ENCODE results near the gene CIBAR2.

DNA sequence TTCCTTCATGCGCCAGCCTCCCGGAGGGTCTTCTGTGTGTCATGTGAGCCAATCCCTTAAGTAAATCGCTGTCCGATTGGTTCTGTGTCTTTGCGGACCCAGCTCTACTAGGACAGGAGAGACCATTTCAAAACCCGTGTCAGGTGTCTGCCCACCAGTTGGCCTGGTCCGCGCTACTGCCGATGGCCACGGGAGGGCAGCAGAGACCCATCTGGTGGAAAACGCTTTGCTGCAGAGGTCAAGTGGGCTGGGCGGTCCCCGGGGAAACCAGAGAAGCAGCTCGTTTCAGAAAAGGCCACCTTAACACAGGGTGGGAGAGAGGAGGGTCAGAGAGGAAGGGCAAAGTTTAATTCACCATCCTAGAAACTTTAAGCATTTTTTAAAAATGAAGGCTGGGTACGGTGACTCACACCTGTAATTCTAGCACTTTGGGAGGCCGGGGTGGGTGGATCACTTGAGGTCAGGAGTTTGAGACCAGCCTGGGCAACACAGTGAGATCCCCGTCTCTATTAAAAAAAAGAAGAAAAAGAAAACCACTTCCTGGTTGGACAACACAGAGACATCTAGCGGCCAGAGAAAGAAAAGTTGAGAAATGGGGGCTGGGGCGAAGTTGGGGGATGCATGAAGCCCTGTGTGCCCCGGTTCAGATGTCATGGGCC is 2.8 kb upstream of the CIBAR2 start:
- TF ChIP-seq, protein P1, sequence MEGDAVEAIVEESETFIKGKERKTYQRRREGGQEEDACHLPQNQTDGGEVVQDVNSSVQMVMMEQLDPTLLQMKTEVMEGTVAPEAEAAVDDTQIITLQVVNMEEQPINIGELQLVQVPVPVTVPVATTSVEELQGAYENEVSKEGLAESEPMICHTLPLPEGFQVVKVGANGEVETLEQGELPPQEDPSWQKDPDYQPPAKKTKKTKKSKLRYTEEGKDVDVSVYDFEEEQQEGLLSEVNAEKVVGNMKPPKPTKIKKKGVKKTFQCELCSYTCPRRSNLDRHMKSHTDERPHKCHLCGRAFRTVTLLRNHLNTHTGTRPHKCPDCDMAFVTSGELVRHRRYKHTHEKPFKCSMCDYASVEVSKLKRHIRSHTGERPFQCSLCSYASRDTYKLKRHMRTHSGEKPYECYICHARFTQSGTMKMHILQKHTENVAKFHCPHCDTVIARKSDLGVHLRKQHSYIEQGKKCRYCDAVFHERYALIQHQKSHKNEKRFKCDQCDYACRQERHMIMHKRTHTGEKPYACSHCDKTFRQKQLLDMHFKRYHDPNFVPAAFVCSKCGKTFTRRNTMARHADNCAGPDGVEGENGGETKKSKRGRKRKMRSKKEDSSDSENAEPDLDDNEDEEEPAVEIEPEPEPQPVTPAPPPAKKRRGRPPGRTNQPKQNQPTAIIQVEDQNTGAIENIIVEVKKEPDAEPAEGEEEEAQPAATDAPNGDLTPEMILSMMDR (IDR thresholded peaks at IDR 0.05; ENCODE audit: insufficient read depth, low read length): peak; percentile 93
- no peak for TF ChIP-seq GABPA (IDR thresholded peaks at IDR 0.05; ENCODE audit: low read depth)

All from HL-60 (cell line).